ENCODE results near the gene GDA. TPM values are rescaled to one million over a fixed set of nuclear protein-coding genes. Genes with fewer than 3 reads are reported as not detected.
A peak's percentile ranks its signal among the peaks of the same experiment; 100 is the strongest.
"Not testable (repeated sequence)": the region's sequence is repeated elsewhere in the genome, so short reads cannot be mapped to it uniquely, and the experiment has no call there.

Gene GDA
- total RNA-seq, 1 donor from 2014 or later: 70.0 TPM

- no peak for DNase-seq (ENCODE audit: low spot score)
These were observed 58.0 kb downstream of the GDA start for GRCh38 chr9:72207278-72207677.

- DNase-seq (ENCODE audit: low spot score): no peak
These were observed 61.3 kb downstream of the GDA start for GRCh38 chr9:72210522-72210921.

- no peak for DNase-seq (ENCODE audit: low spot score)
These were observed 61.8 kb downstream of the GDA start for GRCh38 chr9:72211047-72211446.

GRCh38 chr9:72213906-72214305 lies 64.7 kb downstream of the GDA start:
- DNase-seq (ENCODE audit: low spot score): no peak

- DNase-seq (ENCODE audit: low spot score): no peak
These were observed 68.1 kb downstream of the GDA start for GRCh38 chr9:72217306-72217842.

GRCh38 chr9:72220589-72220988 lies 71.3 kb downstream of the GDA start:
- no peak for DNase-seq (ENCODE audit: low spot score)

- no peak for DNase-seq (ENCODE audit: low spot score)
These were observed 77.0 kb downstream of the GDA start for GRCh38 chr9:72226146-72226812.

GRCh38 chr9:72228282-72228681 lies 79.0 kb downstream of the GDA start:
- peak; percentile 53 for DNase-seq (ENCODE audit: low spot score)

- DNase-seq (ENCODE audit: low spot score): peak; percentile 37
These were observed 83.5 kb downstream of the GDA start for GRCh38 chr9:72232778-72233177.

GRCh38 chr9:72247549-72247948 lies 98.3 kb downstream of the GDA start:
- DNase-seq (ENCODE audit: low spot score): no peak

- DNase-seq (ENCODE audit: low spot score): no peak
These were observed 102.3 kb downstream of the GDA start for GRCh38 chr9:72251589-72251988.

- DNase-seq (ENCODE audit: low spot score): no peak
These were observed 105.8 kb downstream of the GDA start for GRCh38 chr9:72254901-72255545.

GRCh38 chr9:72255569-72255968 lies 106.3 kb downstream of the GDA start:
- DNase-seq (ENCODE audit: low spot score): no peak

GRCh38 chr9:72256931-72257330 lies 107.7 kb downstream of the GDA start:
- DNase-seq (ENCODE audit: low spot score): no peak

GRCh38 chr9:72257814-72258213 lies 108.6 kb downstream of the GDA start:
- DNase-seq (ENCODE audit: low spot score): no peak

- no peak for DNase-seq (ENCODE audit: low spot score)
These were observed 112.8 kb downstream of the GDA start for GRCh38 chr9:72262063-72262462.

GRCh38 chr9:72263572-72263971 lies 114.3 kb downstream of the GDA start:
- no peak for DNase-seq (ENCODE audit: low spot score)

- DNase-seq (ENCODE audit: low spot score): no peak
These were observed 119.7 kb downstream of the GDA start for GRCh38 chr9:72268961-72269360.

GRCh38 chr9:72270359-72270758 lies 121.1 kb downstream of the GDA start:
- DNase-seq (ENCODE audit: low spot score): not testable (repeated sequence)

- peak; percentile 63 for DNase-seq (ENCODE audit: low spot score)
These were observed 122.6 kb downstream of the GDA start for GRCh38 chr9:72271613-72272478.

GRCh38 chr9:72274441-72274840 lies 125.2 kb downstream of the GDA start:
- DNase-seq (ENCODE audit: low spot score): no peak

GRCh38 chr9:72274916-72275315 lies 125.7 kb downstream of the GDA start:
- DNase-seq (ENCODE audit: low spot score): no peak

Data from mucosa of gallbladder (tissue), 1 donor.